Measurements from ENCODE around the gene ZDHHC24. TPM values are rescaled to one million over a fixed set of nuclear protein-coding genes. Genes with fewer than 3 reads are reported as not detected.

ZDHHC24 gene
- total RNA-seq, 1 donor from 2014 or later = 13.5 TPM

DNA sequence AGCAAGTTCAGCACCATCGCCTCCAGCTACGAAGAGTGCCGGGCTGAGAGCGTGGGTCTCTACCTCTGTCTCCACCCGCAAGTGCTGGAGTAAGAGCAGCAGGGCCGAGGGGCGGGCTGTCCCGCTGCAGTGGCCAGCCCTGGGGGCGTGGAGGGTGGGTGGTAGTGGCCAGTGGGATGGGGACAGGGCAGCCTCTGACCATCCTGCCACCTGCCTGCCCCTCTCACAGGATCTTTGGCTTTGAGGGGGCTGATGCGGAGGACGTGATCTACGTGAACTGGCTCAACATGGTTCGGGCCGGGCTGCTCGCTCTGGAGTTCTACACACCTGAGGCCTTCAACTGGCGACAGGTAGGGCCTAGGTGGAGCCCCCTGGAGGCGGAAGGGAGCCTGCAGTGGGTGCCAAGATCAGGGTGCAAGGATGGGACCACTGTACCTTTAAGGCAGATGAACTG, 50.4 kb downstream of the ZDHHC24 start:
- Histone ChIP-seq H4K20me1 (ENCODE audit: insufficient read depth, low read length) (peaks cover 6% of the 10 kb centered on the region), H3K27ac (ENCODE audit: low read depth, low read length) (no peak overlapping the region), H3K9ac (ENCODE audit: low read length) (no peak overlapping the region), H2AFZ (ENCODE audit: low read depth, low read length) (no peak overlapping the region), H3K79me2 (ENCODE audit: insufficient read depth, low read length) (no peaks in the 10 kb centered on the region), H3K36me3 (ENCODE audit: insufficient read depth, low read length) (peaks cover 6% of the 10 kb centered on the region), H3K4me3 (ENCODE audit: insufficient read depth, low read depth, low read length) (no peak overlapping the region), H3K9me3 (ENCODE audit: insufficient read depth, low read depth, low read length) (no peaks in the 10 kb centered on the region), H3K4me2 (ENCODE audit: low read length) (no peak overlapping the region), H3K4me1 (ENCODE audit: insufficient read depth, low read length) (peaks cover 6% of the 10 kb centered on the region), H3K27me3 (ENCODE audit: insufficient read depth, low read length) (no peaks in the 10 kb centered on the region)
- H3K9me3 Mint-ChIP-seq (ENCODE audit: unreplicated experiment) = no peaks in the 10 kb centered on the region
- H3K36me3 Mint-ChIP-seq (ENCODE audit: low read depth, unreplicated experiment) = peaks cover 18% of the 10 kb centered on the region
- H3K4me1 Mint-ChIP-seq (ENCODE audit: low read depth, unreplicated experiment) = no peaks in the 10 kb centered on the region
- TF ChIP-seq EZH2 (IDR thresholded peaks at IDR 0.05; ENCODE audit: insufficient read depth, low read length) = no peak
- TF ChIP-seq, protein P1, sequence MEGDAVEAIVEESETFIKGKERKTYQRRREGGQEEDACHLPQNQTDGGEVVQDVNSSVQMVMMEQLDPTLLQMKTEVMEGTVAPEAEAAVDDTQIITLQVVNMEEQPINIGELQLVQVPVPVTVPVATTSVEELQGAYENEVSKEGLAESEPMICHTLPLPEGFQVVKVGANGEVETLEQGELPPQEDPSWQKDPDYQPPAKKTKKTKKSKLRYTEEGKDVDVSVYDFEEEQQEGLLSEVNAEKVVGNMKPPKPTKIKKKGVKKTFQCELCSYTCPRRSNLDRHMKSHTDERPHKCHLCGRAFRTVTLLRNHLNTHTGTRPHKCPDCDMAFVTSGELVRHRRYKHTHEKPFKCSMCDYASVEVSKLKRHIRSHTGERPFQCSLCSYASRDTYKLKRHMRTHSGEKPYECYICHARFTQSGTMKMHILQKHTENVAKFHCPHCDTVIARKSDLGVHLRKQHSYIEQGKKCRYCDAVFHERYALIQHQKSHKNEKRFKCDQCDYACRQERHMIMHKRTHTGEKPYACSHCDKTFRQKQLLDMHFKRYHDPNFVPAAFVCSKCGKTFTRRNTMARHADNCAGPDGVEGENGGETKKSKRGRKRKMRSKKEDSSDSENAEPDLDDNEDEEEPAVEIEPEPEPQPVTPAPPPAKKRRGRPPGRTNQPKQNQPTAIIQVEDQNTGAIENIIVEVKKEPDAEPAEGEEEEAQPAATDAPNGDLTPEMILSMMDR (IDR thresholded peaks at IDR 0.05; ENCODE audit: insufficient read depth, low read depth, low read length) = no peak
- no peaks in the 10 kb centered on the region for H3K27me3 Mint-ChIP-seq (ENCODE audit: low read depth, unreplicated experiment)
- FAIRE-seq (no peak), DNase-seq (ENCODE audit: low read depth) (no peak)
- no peak overlapping the region for H3K27ac Mint-ChIP-seq (ENCODE audit: unreplicated experiment)
- H3K4me3 Mint-ChIP-seq (ENCODE audit: unreplicated experiment) = no peak overlapping the region

DNA sequence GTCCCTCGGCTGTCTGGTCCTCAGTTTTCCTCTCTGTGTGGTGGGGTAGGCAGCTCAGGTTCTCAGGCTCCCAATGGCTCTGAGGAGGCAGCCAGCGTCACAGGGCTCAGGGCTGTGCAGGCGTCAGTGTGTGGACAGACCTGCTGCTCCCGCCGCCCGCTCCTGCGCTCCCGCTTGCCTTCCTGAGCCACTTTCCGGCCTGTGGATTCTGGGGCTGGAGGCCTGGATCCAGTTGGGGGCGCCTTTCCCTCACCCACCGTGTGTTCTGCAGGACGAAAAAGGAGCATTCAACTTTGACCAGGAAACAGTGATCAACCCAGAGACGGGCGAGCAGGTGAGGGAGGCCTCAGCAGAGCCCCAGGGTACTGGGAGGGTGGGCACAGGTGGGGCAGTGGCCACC, 50.9 kb downstream of the ZDHHC24 start:
- FAIRE-seq (no peak), DNase-seq (ENCODE audit: low read depth) (no peak)
- Mint-ChIP-seq H3K27me3 (ENCODE audit: low read depth, unreplicated experiment) (no peaks in the 10 kb centered on the region), H3K36me3 (ENCODE audit: low read depth, unreplicated experiment) (peaks cover 19% of the 10 kb centered on the region), H3K4me1 (ENCODE audit: low read depth, unreplicated experiment) (no peaks in the 10 kb centered on the region), H3K27ac (ENCODE audit: unreplicated experiment) (no peak overlapping the region), H3K4me3 (ENCODE audit: unreplicated experiment) (no peak overlapping the region), H3K9me3 (ENCODE audit: unreplicated experiment) (no peaks in the 10 kb centered on the region)
- Histone ChIP-seq H3K36me3 (ENCODE audit: insufficient read depth, low read length) (peaks cover 6% of the 10 kb centered on the region), H3K9ac (ENCODE audit: low read length) (no peak overlapping the region), H3K79me2 (ENCODE audit: insufficient read depth, low read length) (no peaks in the 10 kb centered on the region), H3K27me3 (ENCODE audit: insufficient read depth, low read length) (no peaks in the 10 kb centered on the region), H3K4me1 (ENCODE audit: insufficient read depth, low read length) (peaks cover 6% of the 10 kb centered on the region), H3K9me3 (ENCODE audit: insufficient read depth, low read depth, low read length) (no peaks in the 10 kb centered on the region), H3K4me2 (ENCODE audit: low read length) (no peak overlapping the region), H2AFZ (ENCODE audit: low read depth, low read length) (no peak overlapping the region), H3K27ac (ENCODE audit: low read depth, low read length) (no peak overlapping the region), H4K20me1 (ENCODE audit: insufficient read depth, low read length) (peaks cover 6% of the 10 kb centered on the region), H3K4me3 (ENCODE audit: insufficient read depth, low read depth, low read length) (no peak overlapping the region)
- TF ChIP-seq, protein P1 (IDR thresholded peaks at IDR 0.05; ENCODE audit: insufficient read depth, low read depth, low read length) = no peak
- no peak for TF ChIP-seq EZH2 (IDR thresholded peaks at IDR 0.05; ENCODE audit: insufficient read depth, low read length)

DNA sequence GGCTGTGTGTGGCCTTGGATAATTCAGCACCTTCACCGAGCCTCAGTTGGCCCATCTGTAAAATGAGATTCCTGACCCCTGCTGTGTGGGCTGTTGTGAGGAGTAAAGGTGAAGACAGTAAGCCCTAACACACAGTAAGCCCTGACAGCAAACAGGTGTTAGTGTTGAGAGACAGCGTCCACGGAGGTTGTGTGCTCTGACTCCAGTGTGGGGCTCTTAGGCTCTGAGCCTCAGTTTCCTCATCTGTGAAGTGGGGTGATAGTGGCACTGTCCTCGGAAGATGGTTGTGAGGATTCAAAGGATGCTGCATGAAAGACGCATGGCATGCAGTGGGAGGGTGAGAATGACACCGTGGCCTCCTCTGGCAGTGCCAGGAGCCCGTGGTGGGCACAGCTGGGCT, 51.4 kb downstream of the ZDHHC24 start:
- Histone ChIP-seq H3K27me3 (ENCODE audit: insufficient read depth, low read length) (no peaks in the 10 kb centered on the region), H3K79me2 (ENCODE audit: insufficient read depth, low read length) (no peaks in the 10 kb centered on the region), H3K36me3 (ENCODE audit: insufficient read depth, low read length) (peaks cover 6% of the 10 kb centered on the region), H2AFZ (ENCODE audit: low read depth, low read length) (no peak overlapping the region), H3K27ac (ENCODE audit: low read depth, low read length) (no peak overlapping the region), H3K4me2 (ENCODE audit: low read length) (no peak overlapping the region), H4K20me1 (ENCODE audit: insufficient read depth, low read length) (peaks cover 6% of the 10 kb centered on the region), H3K4me1 (ENCODE audit: insufficient read depth, low read length) (peaks cover 6% of the 10 kb centered on the region), H3K9ac (ENCODE audit: low read length) (no peak overlapping the region), H3K4me3 (ENCODE audit: insufficient read depth, low read depth, low read length) (no peak overlapping the region), H3K9me3 (ENCODE audit: insufficient read depth, low read depth, low read length) (no peaks in the 10 kb centered on the region)
- FAIRE-seq (no peak), DNase-seq (ENCODE audit: low read depth) (no peak)
- Mint-ChIP-seq H3K4me1 (ENCODE audit: low read depth, unreplicated experiment) (no peaks in the 10 kb centered on the region), H3K9me3 (ENCODE audit: unreplicated experiment) (no peaks in the 10 kb centered on the region), H3K27me3 (ENCODE audit: low read depth, unreplicated experiment) (no peaks in the 10 kb centered on the region), H3K4me3 (ENCODE audit: unreplicated experiment) (no peak overlapping the region), H3K27ac (ENCODE audit: unreplicated experiment) (no peak overlapping the region), H3K36me3 (ENCODE audit: low read depth, unreplicated experiment) (peaks cover 19% of the 10 kb centered on the region)
- TF ChIP-seq EZH2 (IDR thresholded peaks at IDR 0.05; ENCODE audit: insufficient read depth, low read length) = no peak
- TF ChIP-seq, protein P1 (IDR thresholded peaks at IDR 0.05; ENCODE audit: insufficient read depth, low read depth, low read length) = no peak
